IMR-90 (cell line): ENCODE results near the gene SLC25A21. TPM values are rescaled to one million over a fixed set of nuclear protein-coding genes. Genes with fewer than 3 reads are reported as not detected.

Experiments
- ATAC-seq: fragments of 200-7000 bp; cut with Tn5 transposase; 2 replicates; pipeline ENCODE4 v1.9.1; 2020; ENCODE audit warnings: low read depth, mild to moderate bottlenecking, moderate library complexity
- BruUV-seq: library from RNA; stranded (reverse); fragments of 400-500 nt; replicated peaks from 2 replicates; lab custom pipeline; 2021; lab: Mats Ljungman, UMichigan
- CTCF ChIA-PET: fragments of 300-600 bp; formaldehyde crosslinking; extraction: SDS; loops from one replicate; lab custom pipeline; 2021; ENCODE audit warnings: antibody characterized with exemption; lab: Yijun Ruan, JAX
- POLR2A ChIA-PET: fragments of 300-600 bp; sonication (Branson Sonifier 250); formaldehyde crosslinking; loops from one replicate; lab custom pipeline; 2022; ENCODE audit warnings: antibody characterized with exemption; ENCODE audit not compliant: unreplicated experiment; lab: Charles Lee
- DNase-seq: peaks from one replicate; pipeline ENCODE4 v3.0.0; 2013
- H2AFZ ChIP-seq: replicated peaks from 2 replicates; pipeline ENCODE3; 2013; ENCODE audit warnings: low read length, mild to moderate bottlenecking; ENCODE audit not compliant: poor library complexity
- H2AK5ac ChIP-seq: 2 replicates; pipeline ENCODE4 v1.6.1; 2013; ENCODE audit warnings: low read depth, low read length, inconsistent platforms
- H2AK9ac ChIP-seq: replicated peaks from 2 replicates; pipeline ENCODE3; 2013; ENCODE audit warnings: mild to moderate bottlenecking, low read depth, low read length, moderate library complexity; ENCODE audit not compliant: poor library complexity
- H2BK120ac ChIP-seq: 2 replicates; pipeline ENCODE4 v1.6.1; 2013; ENCODE audit warnings: low read depth, low read length, inconsistent platforms
- H2BK15ac ChIP-seq: 3 replicates; pipeline ENCODE4 v1.6.1; 2013; ENCODE audit warnings: low read depth, low read length, inconsistent platforms
- H2BK20ac ChIP-seq: 2 replicates; pipeline ENCODE4 v1.6.1; 2013; ENCODE audit warnings: low read depth, mild to moderate bottlenecking, inconsistent platforms, low read length, moderate library complexity
- H2BK5ac ChIP-seq: 2 replicates; pipeline ENCODE4 v1.6.1; 2013; ENCODE audit warnings: mild to moderate bottlenecking, low read depth, low read length, inconsistent platforms; ENCODE audit not compliant: poor library complexity, severe bottlenecking
- H3K14ac ChIP-seq: replicated peaks from 2 replicates; pipeline ENCODE4 v1.6.1; 2013; ENCODE audit warnings: low read depth, low read length, inconsistent platforms
- H3K18ac ChIP-seq: 2 replicates; pipeline ENCODE4 v1.6.1; 2013; ENCODE audit warnings: low read depth, low read length, control low read depth
- H3K23ac ChIP-seq: 2 replicates; pipeline ENCODE4 v1.6.1; 2013; ENCODE audit warnings: low read depth, low read length, inconsistent platforms
- H3K27ac ChIP-seq: 2 replicates; pipeline ENCODE4 v1.5.1; 2013; ENCODE audit warnings: mild to moderate bottlenecking, control low read depth, low read length; ENCODE audit not compliant: insufficient read depth
- H3K27me3 ChIP-seq: 2 replicates; pipeline ENCODE4 v1.6.1; 2013; ENCODE audit warnings: low read length; ENCODE audit not compliant: control insufficient read depth, insufficient read depth
- H3K36me3 ChIP-seq: 2 replicates; pipeline ENCODE4 v1.6.1; 2013; ENCODE audit warnings: low read length, mixed read lengths; ENCODE audit not compliant: control insufficient read depth, insufficient read depth
- H3K4ac ChIP-seq: 2 replicates; pipeline ENCODE4 v1.6.1; 2013; ENCODE audit warnings: low read depth, low read length, inconsistent platforms
- H3K4me1 ChIP-seq: 2 replicates; pipeline ENCODE4 v1.6.1; 2013; ENCODE audit warnings: low read length, mixed read lengths; ENCODE audit not compliant: control insufficient read depth, insufficient read depth
- H3K4me2 ChIP-seq: 2 replicates; pipeline ENCODE4 v1.6.1; 2013; ENCODE audit warnings: low read depth, mild to moderate bottlenecking, control low read depth, low read length, moderate library complexity
- H3K4me3 ChIP-seq: 2 replicates; pipeline ENCODE4 v1.5.1; 2013; ENCODE audit warnings: low read depth, mild to moderate bottlenecking, control low read depth, low read length, moderate library complexity; ENCODE audit not compliant: insufficient read depth
- H3K56ac ChIP-seq: 2 replicates; pipeline ENCODE4 v1.6.1; 2013; ENCODE audit warnings: low read length, inconsistent platforms; ENCODE audit not compliant: insufficient read depth; ENCODE audit errors: extremely low read depth
- H3K79me1 ChIP-seq, 2 experiments: 2 replicates each; pipeline ENCODE4 v1.6.1; 2013; ENCODE audit warnings: low read length in 2 of 2, inconsistent platforms in 1 of 2, low read depth in 1 of 2
- H3K9ac ChIP-seq: 2 replicates; pipeline ENCODE4 v1.6.1; 2013; ENCODE audit warnings: low read depth, low read length, control low read depth
- H3K9me1 ChIP-seq: 2 replicates; pipeline ENCODE4 v1.6.1; 2013; ENCODE audit warnings: low read length, inconsistent platforms; ENCODE audit not compliant: insufficient read depth
- H3K9me3 ChIP-seq: 2 replicates; pipeline ENCODE4 v1.6.1; 2013; ENCODE audit warnings: low read length; ENCODE audit not compliant: control insufficient read depth, insufficient read depth
- H4K20me1 ChIP-seq: 2 replicates; pipeline ENCODE4 v1.6.1; 2013; ENCODE audit warnings: low read length, inconsistent platforms; ENCODE audit not compliant: insufficient read depth
- H4K5ac ChIP-seq: 2 replicates; pipeline ENCODE4 v1.6.1; 2013; ENCODE audit warnings: mild to moderate bottlenecking, low read depth, low read length, control low read depth
- H4K8ac ChIP-seq, 2 experiments: 2 replicates each; pipeline ENCODE4 v1.6.1; 2013; ENCODE audit warnings: low read depth in 2 of 2, low read length in 2 of 2, control low read depth in 1 of 2, inconsistent platforms in 1 of 2
- H4K91ac ChIP-seq: 2 replicates; pipeline ENCODE4 v1.6.1; 2013; ENCODE audit warnings: low read depth, low read length, inconsistent platforms; ENCODE audit not compliant: insufficient read depth
- BHLHE40 ChIP-seq: fragments of 150-350 bp; IDR thresholded peaks from 2 replicates; pipeline ENCODE4 v1.6.1; 2016; ENCODE audit warnings: mild to moderate bottlenecking, low read depth, low read length
- CHD1 ChIP-seq: IDR thresholded peaks from 2 replicates; pipeline ENCODE4 v1.6.1; 2012; ENCODE audit warnings: low read depth, low read length, improper control_type of control experiment
- ELK1 ChIP-seq: fragments of 150-350 bp; IDR thresholded peaks from 2 replicates; pipeline ENCODE4 v1.6.1; 2016; ENCODE audit warnings: low read depth, mild to moderate bottlenecking, low read length, moderate library complexity, borderline replicate concordance
- FOS ChIP-seq: fragments of 150-350 bp; IDR thresholded peaks from 2 replicates; pipeline ENCODE4 v1.6.1; 2016; ENCODE audit warnings: low read depth, low read length
- MAZ ChIP-seq: IDR thresholded peaks from 2 replicates; pipeline ENCODE4 v1.6.1; 2012; ENCODE audit warnings: low read depth, mild to moderate bottlenecking, low read length, improper control_type of control experiment, moderate library complexity, borderline replicate concordance
- MXI1 ChIP-seq: IDR thresholded peaks from 2 replicates; pipeline ENCODE4 v1.6.1; 2012; ENCODE audit warnings: low read depth, mild to moderate bottlenecking, low read length, moderate library complexity, borderline replicate concordance
- POLR2A ChIP-seq: IDR thresholded peaks from 2 replicates; pipeline ENCODE4 v1.6.1; 2012; ENCODE audit warnings: mild to moderate bottlenecking, low read depth, low read length
- RAD21 ChIP-seq: IDR thresholded peaks from 2 replicates; pipeline ENCODE4 v1.6.1; 2012; ENCODE audit warnings: low read length, improper control_type of control experiment
- RCOR1 ChIP-seq: IDR thresholded peaks from 2 replicates; pipeline ENCODE4 v1.6.1; 2012; ENCODE audit warnings: mild to moderate bottlenecking, low read length, improper control_type of control experiment; ENCODE audit not compliant: insufficient replicate concordance
- USF2 ChIP-seq: fragments of 150-350 bp; IDR thresholded peaks from 2 replicates; pipeline ENCODE4 v1.6.1; 2017; ENCODE audit warnings: mild to moderate bottlenecking, antibody characterized with exemption, low read length, low read depth
- WGBS, 2 experiments: methylation state at CpG; one replicate each; pipeline versions ENCODE4 v1.1.5 to v1.1.7; 2013; ENCODE audit warnings: missing lambda C conversion rate in 2 of 2; ENCODE audit not compliant: insufficient read length in 1 of 2; ENCODE audit errors: extremely low coverage in 2 of 2; 5-methylcytosine and 5-hydroxymethylcytosine counted together
- dilution Hi-C: fragments of 300-500 bp; cut with HindIII; formaldehyde crosslinking; loops from one replicate; pipeline ENCODE4 v1.14.3; 2018; ENCODE audit warnings: low sequenced_read_pairs; ENCODE audit not compliant: unreplicated experiment
- in situ Hi-C: fragments of 300-500 bp; cut with MboI; formaldehyde crosslinking; loops from 3 replicates; pipeline ENCODE4 v1.14.3; 2019; ENCODE audit warnings: low sequenced_read_pairs, inconsistent platforms, mixed read lengths
- intact Hi-C: fragments of 100-400 bp; cut with micrococcal nuclease; formaldehyde crosslinking; loops from 2 replicates; pipeline ENCODE4 v1.10.0; 2022
- polyA plus RNA-seq, 3 experiments: library from polyadenylated mRNA; depleted of rRNA; stranded (reverse); fragments of >200 nt; gene quantifications; 2 replicates each; pipeline ENCODE4 v1.2.3, GENCODE V29; 2012; ENCODE audit warnings: low replicate concordance in 1 of 3
- total RNA-seq: library from RNA; depleted of rRNA; stranded (reverse); fragments of >200 nt; gene quantifications from 2 replicates; pipeline ENCODE4 v1.2.3, GENCODE V29; 2012

The SLC25A21 gene
- total and polyA plus RNA-seq, 2 of the 4 experiments (the other 2 are of a cell fraction) = 0.62 to 0.90 TPM

GRCh38 chr14:36675581-36675980 is 496.8 kb downstream of the SLC25A21 start:
- no peak overlapping the region for H4K91ac ChIP-seq
- H2AFZ ChIP-seq = no peak overlapping the region
- H3K36me3 ChIP-seq = no peaks in the 10 kb centered on the region
- H3K27ac ChIP-seq = no peak overlapping the region
- TF ChIP-seq BHLHE40 = no peak
- no peak for TF ChIP-seq CHD1
- TF ChIP-seq USF2 = no peak
- TF ChIP-seq MAZ = no peak
- TF ChIP-seq ELK1 = no peak
- TF ChIP-seq FOS = no peak
- TF ChIP-seq RCOR1 = no peak
- TF ChIP-seq MXI1 = no peak
- TF ChIP-seq RAD21 = no peak
- no peak for TF ChIP-seq POLR2A
- CTCF ChIA-PET = no interaction called here
- no peaks in the 10 kb centered on the region for H3K79me1 ChIP-seq
- H3K9me1 ChIP-seq = no peaks in the 10 kb centered on the region
- no peak overlapping the region for H2BK5ac ChIP-seq
- no peak overlapping the region for H2BK15ac ChIP-seq
- in situ Hi-C loops (no loop called here), dilution Hi-C loops (no loop called here), intact Hi-C loops (no loop called here)
- H4K8ac ChIP-seq = no peak overlapping the region
- no peak overlapping the region for H3K18ac ChIP-seq
- H4K5ac ChIP-seq = no peak overlapping the region
- no peak overlapping the region for H3K4me3 ChIP-seq
- H3K9ac ChIP-seq = no peak overlapping the region
- DNase-seq (no peak), ATAC-seq (no peak)
- H3K4me2 ChIP-seq = no peak overlapping the region
- no peak overlapping the region for H2BK20ac ChIP-seq
- BruUV-seq = no TSS peak
- no peak overlapping the region for H2AK9ac ChIP-seq
- peaks cover 2% of the 10 kb centered on the region; the same call in 1 of the 2 replicates for H3K27me3 ChIP-seq
- no peak overlapping the region for H3K56ac ChIP-seq
- H3K4me1 ChIP-seq = no peaks in the 10 kb centered on the region
- H2AK5ac ChIP-seq = no peak overlapping the region
- no peak overlapping the region for H2BK120ac ChIP-seq
- no peaks in the 10 kb centered on the region for H3K9me3 ChIP-seq
- no peak overlapping the region for H3K4ac ChIP-seq
- WGBS, 2 experiments = no CpG with 5 or more reads among the region's 6 CpGs
- no peak overlapping the region for H3K23ac ChIP-seq
- no peaks in the 10 kb centered on the region for H4K20me1 ChIP-seq
- POLR2A ChIA-PET = no interaction called here
- H3K14ac ChIP-seq = no peak overlapping the region
